HG02763 (cell line): ENCODE data around the gene DLGAP4.
"Not testable (repeated sequence)": the region's sequence is repeated elsewhere in the genome, so short reads cannot be mapped to it uniquely, and the experiment has no call there.

ENCODE experiments used
- ATAC-seq: cut with Tn5 transposase; IDR thresholded peaks from one replicate; pipeline ENCODE4 v1.9.1; 2021; ENCODE audit warnings: mild to moderate bottlenecking, moderate library complexity; ENCODE audit not compliant: unreplicated experiment

Gene DLGAP4

GRCh38 chr20:36372666-36373065 is 66.5 kb downstream of the DLGAP4 start:
- ATAC-seq: no peak

- ATAC-seq: no peak
Observed at GRCh38 chr20:36373089-36373488, 67.0 kb downstream of the DLGAP4 start.

- ATAC-seq: no peak
Observed at GRCh38 chr20:36374995-36375394, 68.9 kb downstream of the DLGAP4 start.

GRCh38 chr20:36377348-36378326 is 71.5 kb downstream of the DLGAP4 start:
- no peak for ATAC-seq

GRCh38 chr20:36378686-36379085 is 72.5 kb downstream of the DLGAP4 start:
- ATAC-seq: no peak

- ATAC-seq: not testable (repeated sequence)
Observed at GRCh38 chr20:36379914-36380313, 73.8 kb downstream of the DLGAP4 start.

- no peak for ATAC-seq
Observed at GRCh38 chr20:36384022-36384619, 78.0 kb downstream of the DLGAP4 start.

GRCh38 chr20:36385503-36385902 is 79.4 kb downstream of the DLGAP4 start:
- no peak for ATAC-seq

- ATAC-seq: no peak
Observed at GRCh38 chr20:36386236-36386635, 80.1 kb downstream of the DLGAP4 start.

GRCh38 chr20:36390269-36390668 is 84.1 kb downstream of the DLGAP4 start:
- ATAC-seq: no peak

GRCh38 chr20:36390719-36391415 is 84.7 kb downstream of the DLGAP4 start:
- ATAC-seq: no peak

GRCh38 chr20:36391456-36391855 is 85.3 kb downstream of the DLGAP4 start:
- no peak for ATAC-seq

- ATAC-seq: no peak
Observed at GRCh38 chr20:36391955-36392354, 85.8 kb downstream of the DLGAP4 start.

GRCh38 chr20:36392989-36393388 is 86.8 kb downstream of the DLGAP4 start:
- ATAC-seq: no peak

- no peak for ATAC-seq
Observed at GRCh38 chr20:36394340-36394965, 88.3 kb downstream of the DLGAP4 start.

- no peak for ATAC-seq
Observed at GRCh38 chr20:36396340-36396739, 90.2 kb downstream of the DLGAP4 start.

- ATAC-seq: no peak
Observed at GRCh38 chr20:36396847-36397630, 90.9 kb downstream of the DLGAP4 start.

GRCh38 chr20:36398515-36398914 is 92.4 kb downstream of the DLGAP4 start:
- no peak for ATAC-seq

- no peak for ATAC-seq
Observed at GRCh38 chr20:36399147-36399968, 93.2 kb downstream of the DLGAP4 start.
